AG09319 (cell line): ENCODE results near the gene FOXO3.

Experiments
- DNase-seq: peaks from one replicate; pipeline ENCODE4 v3.0.0-alpha.2; 2010; ENCODE audit warnings: low read depth; ENCODE audit errors: extremely low read depth
- TF ChIP-seq, protein P1 (sequence below): IDR thresholded peaks from 2 replicates; pipeline ENCODE4 v1.5.1; 2011; ENCODE audit warnings: low read depth, mild to moderate bottlenecking, inconsistent platforms, low read length, moderate library complexity

Gene FOXO3

DNA sequence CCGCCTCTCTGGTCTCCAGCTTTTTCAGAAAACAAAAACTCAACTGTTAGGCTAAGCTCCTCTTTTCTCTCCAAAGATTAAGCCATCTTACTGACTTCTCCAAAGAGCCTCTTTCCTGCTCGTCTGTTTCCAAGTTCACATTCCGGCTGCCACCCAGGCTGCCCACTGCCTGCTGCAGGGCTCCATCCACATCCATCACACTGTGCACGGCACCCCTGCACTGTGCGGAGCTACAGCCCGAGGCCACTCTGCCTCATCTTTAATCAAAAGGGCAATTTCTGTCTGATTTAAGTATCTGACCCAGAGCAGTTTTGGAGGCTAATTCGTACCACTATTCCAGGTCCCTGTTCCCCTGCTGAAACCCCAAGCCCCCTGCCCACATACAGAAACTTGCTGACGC lies 145.9 kb downstream of the FOXO3 start:
- TF ChIP-seq, protein P1, sequence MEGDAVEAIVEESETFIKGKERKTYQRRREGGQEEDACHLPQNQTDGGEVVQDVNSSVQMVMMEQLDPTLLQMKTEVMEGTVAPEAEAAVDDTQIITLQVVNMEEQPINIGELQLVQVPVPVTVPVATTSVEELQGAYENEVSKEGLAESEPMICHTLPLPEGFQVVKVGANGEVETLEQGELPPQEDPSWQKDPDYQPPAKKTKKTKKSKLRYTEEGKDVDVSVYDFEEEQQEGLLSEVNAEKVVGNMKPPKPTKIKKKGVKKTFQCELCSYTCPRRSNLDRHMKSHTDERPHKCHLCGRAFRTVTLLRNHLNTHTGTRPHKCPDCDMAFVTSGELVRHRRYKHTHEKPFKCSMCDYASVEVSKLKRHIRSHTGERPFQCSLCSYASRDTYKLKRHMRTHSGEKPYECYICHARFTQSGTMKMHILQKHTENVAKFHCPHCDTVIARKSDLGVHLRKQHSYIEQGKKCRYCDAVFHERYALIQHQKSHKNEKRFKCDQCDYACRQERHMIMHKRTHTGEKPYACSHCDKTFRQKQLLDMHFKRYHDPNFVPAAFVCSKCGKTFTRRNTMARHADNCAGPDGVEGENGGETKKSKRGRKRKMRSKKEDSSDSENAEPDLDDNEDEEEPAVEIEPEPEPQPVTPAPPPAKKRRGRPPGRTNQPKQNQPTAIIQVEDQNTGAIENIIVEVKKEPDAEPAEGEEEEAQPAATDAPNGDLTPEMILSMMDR: no peak
- no peak for DNase-seq

DNA sequence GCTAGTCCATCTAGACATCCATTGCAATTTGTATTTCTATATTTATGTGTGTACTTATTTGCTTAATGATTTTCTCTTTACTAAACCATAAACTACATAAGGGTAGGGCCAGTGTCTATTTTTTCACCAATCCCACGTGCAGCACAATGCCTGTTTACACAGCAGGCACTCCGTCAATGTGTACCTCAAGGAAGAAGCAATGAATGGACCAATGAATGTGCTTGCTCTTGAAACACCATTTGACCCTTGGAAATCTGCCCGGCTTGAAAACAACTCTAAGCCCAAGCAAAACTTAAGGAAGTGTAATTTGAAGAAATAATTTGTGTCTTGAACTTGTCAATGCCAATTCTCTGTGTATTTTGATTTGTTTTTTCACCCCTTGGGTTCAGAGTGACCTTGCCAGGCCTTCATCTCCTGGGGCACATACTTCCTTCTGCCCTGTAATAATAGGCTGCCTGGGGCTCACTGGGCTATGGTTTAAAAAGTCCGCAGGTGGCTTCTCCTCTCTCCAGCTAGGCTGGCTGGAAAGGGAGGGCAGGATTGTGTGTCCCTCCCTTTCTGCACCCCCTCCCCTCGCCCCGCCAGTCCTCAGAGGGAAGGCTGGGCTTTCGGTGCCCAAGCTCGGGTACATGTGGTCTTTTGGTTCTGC lies 146.7 kb downstream of the FOXO3 start:
- TF ChIP-seq, protein P1: no peak
- DNase-seq: no peak

DNA sequence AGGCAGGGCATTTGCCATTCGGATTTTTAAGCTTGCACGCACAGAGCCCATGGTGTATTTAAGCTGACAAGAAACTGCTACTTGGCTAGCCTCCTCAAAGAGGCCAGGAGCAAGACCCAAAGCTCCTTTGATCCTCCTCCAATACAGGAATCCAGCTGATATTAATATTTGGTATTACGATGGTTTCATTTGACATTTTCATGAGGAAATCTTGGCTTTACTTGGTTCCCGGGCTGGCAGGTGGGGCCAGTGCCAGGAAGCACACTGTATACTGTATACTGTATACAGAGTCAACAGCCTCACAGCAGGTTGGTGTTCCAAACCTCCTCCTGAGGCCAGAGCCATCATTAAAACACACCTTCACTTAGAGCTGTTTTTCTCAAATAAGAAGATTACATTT lies 149.3 kb downstream of the FOXO3 start:
- TF ChIP-seq, protein P1: no peak
- no peak for DNase-seq

- TF ChIP-seq, protein P1: no peak
Observed at GRCh38 chr6:108710551-108710950, 149.8 kb downstream of the FOXO3 start.

GRCh38 chr6:108711071-108711470 lies 150.4 kb downstream of the FOXO3 start:
- DNase-seq: no peak
- TF ChIP-seq, protein P1: no peak

More at GRCh38 chr6:108710551-108710950, 149.8 kb downstream of the FOXO3 start:
- DNase-seq: no peak

DNA sequence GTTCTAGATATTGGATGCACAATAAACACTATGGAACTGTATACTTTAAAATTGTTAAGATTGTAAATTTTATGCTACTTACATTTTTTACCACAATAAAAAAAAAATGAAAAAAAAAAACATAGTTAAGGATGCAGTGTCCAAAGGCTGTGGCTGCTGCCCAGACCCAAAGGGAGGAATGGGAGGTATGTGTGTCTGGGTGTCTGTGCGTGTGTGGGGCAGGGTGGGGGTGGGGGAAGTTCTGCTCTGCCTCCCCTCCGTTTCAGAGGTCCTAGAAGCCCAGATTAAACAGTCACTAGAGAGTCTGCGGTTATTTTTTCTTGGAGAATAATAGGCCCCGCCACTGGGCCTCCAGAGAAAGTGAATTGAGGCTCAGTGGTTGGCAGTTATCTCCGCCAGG lies 151.1 kb downstream of the FOXO3 start:
- DNase-seq: no peak

GRCh38 chr6:108712946-108713345 lies 152.2 kb downstream of the FOXO3 start:
- TF ChIP-seq, protein P1: no peak
- no peak for DNase-seq

More for the DNA sequence above, 151.1 kb downstream of the FOXO3 start:
- TF ChIP-seq, protein P1: no peak
